HG03060 (cell line): ENCODE data around the gene SNX30.

Source experiments
- ATAC-seq: cut with Tn5 transposase; IDR thresholded peaks from one replicate; pipeline ENCODE4 v1.9.1; 2021; ENCODE audit warnings: low read depth, moderate number of reproducible peaks; ENCODE audit not compliant: unreplicated experiment

SNX30 gene

DNA sequence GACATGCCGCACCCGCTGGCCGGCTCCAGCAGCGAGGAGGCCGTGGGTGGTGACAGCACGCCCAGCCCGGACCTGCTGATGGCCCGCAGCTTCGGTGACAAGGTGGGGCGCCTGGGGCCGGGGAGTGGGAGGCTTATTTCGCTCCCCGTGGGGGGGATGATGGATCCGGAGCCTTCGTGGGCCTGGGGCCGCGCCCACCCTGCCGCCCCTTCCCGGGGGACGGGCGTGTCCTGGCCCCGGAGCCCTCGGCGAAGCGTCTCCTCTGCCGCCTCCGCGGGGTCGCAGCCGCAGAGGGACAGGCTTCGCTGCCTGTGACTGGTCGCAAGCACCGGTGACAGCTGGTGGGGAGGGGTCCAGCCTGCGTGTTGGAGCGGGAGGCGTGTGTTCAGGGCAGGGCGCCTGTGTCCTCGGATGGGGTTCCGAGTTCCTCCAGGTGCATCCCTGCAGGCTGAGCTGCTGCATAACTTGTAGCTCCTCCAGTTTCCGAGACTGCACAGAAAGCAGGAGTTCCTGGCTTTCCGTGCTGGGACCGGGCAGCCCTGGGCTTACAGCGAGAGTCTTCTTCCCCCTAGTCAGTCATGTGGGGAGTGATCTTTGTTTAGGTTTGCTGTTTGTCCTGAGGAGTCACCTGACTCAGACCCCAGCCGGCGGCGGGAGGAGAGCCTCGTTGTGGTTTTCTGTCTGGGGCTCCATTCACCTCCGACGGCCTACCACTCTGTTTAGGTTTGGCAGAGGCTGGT is 666 bp downstream of the SNX30 start:
- no peak for ATAC-seq

DNA sequence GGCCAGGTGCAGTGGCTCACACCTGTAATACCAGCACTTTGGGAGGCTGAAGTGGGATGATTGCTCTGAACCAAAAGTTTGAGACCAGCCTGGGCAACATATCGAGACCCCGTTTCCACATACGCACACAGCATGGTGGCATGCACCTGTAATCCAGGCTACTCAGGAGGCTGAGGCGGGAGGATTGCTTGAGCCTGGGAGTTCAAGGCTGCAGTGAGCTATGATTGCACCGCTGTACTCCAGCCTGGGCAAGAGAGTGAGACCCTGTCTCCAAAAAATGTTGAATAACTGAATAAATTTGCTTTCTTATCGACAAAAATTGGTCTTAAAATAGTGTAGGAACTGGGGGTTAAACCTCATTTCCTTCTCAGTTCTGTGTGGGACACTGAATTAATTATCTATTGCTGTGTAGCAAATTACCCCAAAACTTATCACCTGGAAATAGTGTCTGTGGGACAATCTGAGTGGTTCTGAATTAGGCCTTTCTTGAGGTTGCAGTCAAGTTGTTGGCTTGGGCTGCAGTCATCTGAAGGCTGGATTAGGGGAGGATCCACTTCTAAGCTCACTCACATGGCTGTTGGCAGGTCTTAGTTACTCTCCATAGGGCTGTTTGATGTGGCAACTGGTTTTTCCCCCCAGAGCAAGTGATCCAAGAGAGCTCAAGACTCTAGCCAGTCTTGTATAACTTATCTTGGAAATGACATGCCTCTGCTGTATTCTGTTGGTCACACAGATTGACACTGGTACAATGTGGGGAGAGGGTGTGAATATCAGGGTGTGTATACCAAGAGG is 2.0 kb downstream of the SNX30 start:
- ATAC-seq = no peak

DNA sequence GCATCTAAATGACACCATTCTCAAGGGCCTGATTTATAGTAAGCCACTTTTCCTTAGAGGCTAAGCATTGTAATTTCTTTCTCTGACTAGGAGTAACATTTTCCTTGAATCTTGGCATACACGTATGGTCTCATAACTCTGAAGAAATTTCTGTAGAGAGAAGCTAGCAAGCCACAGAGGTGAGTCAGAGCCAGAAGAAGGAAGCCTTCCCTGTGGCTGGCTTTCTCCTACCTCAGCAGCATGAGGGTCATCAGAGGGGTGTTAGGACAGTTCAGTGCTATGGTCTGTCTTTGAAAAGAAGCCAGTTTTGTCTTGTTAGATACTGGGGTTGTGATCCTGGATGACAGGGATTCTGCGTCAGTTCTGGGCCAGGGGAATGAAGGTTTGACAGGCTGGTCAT is 3.2 kb downstream of the SNX30 start:
- ATAC-seq = no peak

DNA sequence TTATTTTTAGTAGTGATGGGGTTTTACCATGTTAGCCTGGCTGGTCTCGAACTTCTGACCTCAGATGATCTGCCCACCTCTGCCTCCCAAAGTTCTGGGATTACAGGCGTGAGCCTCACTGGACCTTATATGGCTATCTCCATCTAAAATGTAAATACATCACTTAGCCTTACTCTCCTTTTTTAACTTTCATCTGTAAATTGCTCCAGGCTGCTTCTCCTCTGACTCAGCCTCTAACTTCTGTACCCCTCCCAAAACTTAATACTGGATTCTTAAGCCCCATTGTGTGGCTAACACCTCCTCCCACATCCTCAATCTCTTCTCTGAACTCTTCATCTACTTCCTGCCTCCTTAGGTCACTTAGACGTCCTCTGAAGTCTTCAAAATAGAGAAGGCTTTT is 4.0 kb downstream of the SNX30 start:
- ATAC-seq = no peak

DNA sequence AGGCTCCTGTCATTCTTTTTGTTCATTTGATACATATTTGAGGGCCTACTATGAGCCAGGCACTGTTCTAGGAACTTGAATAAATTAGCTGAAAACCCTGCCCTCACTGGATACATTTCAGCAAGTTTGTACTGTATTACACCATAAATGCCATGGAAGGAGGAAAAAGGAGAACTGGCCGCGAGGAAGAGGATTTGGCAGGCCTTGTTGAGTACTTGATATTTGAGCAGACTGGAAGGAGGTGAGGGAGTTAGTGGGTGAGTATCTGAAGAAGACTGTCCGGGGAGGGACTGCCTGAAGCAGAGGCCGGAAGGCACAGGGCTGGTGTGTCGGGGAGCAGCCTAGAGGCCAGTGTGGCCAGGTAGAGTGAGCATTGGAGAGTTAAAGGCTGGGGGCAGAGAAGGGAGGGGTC is 4.5 kb downstream of the SNX30 start:
- ATAC-seq = no peak

DNA sequence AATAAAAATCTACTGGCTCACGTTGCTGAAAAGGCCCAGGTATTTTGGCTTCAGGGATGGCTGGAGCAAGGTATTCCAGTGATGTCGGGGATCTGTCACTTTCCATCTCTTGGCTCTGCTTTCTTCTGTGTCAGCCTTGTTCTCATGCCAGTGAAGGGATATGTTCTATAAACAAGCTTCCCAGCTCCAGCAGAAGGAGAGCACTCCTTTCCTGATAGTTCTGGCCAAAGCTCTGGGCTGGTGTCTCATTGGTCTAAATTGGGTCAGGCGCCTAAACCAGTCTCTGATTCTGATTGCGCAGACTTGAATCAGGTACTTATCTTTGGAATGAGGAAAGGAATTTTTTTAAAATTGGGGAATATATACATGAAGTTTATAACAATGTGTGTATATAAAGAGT is 5.1 kb downstream of the SNX30 start:
- no peak for ATAC-seq

DNA sequence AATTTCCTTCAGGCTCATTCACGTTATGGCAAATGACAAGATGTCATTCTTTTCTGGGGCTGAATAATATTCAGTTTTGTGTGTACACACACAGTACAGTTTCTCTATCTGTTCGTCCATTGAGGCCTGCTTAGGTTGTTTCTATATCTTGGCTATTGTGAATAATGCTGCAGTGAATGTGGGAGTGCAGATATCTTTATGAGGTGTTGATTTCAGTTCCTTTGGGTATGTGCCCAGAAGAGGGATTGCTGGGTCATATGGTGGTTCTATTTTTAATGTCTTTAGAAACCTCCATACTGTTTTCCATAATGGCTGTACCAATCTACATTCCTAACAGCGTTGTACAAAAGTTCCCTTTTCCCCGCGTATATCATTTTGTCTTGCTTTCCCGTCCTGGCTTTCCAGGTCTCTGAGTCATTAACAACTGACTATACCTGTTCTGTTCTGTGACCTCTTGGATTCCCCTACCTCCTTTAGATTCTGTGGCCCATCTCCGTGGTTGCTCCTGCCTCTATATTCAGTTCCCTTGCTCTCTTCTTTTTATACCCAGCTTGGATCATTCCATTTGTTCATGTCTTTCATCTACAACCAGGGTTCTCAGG is 6.8 kb downstream of the SNX30 start:
- no peak for ATAC-seq

DNA sequence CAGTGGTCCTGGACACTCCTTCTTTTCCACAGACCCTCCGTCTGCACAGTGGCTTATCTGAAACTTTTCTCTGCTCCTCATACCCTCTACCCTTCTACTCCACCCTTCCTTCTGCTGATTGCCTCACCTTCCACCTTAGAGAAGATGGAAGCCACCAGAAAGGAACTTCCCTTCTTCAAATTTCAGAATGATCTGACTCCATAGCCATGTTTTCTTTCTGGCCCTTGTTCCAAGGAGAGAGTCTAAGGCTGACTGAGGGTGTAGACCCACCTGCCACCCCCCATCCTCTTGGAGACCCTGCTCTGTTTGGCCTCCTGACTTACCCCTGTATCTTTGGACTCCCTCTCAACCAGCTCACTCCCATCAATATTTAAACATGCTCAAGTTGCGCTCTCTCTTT is 7.4 kb downstream of the SNX30 start:
- no peak for ATAC-seq

DNA sequence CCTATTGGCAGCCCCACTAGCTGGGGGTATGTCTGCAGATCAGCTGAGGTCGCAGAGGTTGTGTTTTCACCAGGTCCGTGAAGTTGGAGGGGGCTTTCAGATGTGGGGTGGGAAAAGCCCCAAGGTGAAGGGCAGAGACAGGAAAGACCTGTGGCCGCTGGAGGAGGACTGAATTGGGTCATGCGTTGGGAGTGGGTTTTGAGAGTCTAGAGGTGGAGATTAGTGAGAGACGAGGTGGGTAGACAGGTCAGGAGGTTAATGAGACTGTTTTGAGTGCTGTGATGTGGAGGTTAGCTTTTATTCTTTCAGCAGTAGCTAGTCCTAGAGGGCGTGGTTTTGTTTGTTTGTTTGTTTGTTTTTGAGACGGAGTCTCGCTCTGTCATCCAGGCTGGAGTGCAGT is 10.3 kb downstream of the SNX30 start:
- no peak for ATAC-seq

DNA sequence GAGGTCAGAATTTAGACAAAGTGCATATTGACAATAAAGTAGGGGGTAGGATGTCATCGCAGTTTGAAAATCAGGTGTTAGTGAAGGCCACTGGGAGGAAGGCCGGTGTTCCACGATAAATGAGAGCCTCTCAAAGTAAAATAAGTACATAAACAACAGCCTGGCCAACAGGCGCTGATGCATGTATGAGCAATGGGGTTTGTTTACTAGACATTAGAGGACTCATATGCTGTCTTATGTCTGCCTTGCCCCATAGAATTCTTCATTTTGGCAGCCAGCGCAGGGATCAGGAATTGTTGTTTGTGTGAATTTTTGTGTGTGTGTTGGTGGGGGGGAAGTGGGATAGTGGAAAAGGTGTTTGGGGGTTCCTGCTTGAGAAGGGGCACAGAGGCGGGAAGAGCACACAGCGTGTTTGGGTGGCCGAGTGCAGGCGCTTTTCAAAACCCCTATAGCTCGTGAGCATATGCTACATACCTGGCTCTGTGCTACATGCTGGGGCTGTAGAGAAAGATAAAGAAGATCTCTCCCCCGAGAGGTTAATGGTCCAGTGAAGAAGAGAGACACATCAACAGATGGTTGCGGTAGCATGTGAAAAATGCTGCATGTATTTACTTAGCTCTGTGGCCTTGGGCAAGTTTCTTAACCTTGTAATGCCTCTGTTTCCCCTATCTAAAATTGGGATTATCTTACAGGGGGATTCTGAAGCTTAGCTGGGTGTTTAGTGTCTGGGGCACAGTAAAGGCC is 11.5 kb downstream of the SNX30 start:
- no peak for ATAC-seq

DNA sequence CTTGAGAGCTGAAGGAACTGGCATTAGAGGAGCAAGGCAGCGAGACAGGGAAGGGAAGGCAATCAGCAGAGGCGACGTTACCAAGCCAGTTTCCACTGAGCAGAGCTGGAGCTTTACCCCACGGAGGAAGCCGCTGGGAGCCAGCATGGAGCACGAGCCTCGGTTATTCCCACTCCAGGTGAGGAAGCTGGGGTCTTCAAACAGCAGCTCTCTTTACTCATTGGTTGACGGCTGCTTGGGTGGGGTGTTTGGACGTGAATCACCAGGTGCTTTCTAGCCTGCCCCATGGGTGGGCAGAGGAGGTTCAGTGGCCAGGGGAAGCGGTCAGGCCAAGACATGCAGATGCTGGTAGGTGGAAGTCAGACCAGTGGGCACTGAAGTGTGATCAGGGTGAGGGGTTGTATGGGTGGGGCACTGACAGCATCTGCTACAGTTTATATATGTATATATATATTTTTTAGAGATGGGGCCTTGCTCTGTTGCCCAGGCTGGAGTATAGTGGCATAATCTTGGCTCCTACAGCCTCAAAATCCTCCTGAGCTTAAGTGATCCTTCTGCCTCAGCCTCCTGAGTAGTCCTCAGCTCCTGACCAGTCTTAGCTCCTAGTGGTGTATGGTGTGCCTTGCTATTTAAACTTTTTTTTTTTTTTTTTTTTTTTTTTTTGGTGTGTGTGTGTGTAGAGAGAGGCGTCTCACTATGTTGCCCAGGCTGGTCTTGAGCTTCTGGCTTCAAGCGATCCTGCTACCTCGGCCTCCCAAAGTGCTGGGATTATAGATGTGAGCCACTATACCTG is 12.4 kb downstream of the SNX30 start:
- ATAC-seq = no peak

DNA sequence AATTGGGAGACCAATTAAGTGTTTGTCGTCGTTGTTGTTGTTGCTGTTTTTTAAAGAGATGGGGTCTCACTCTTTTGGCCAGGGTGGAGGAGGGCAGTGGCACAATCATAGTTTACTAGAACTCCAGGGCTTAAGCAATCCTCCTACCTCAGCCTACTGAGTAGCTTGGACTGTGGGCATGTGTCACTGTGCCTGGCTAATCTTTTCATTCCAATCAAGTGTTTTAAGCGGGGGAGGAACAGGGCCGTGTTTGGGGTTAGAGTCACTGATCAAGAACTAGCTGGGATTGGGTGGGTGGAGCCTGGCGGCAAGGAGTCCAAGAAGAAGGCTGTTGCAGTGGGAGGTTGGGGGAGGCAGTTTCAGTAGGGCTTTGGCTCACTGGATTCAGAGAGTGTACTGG is 13.8 kb downstream of the SNX30 start:
- no peak for ATAC-seq

DNA sequence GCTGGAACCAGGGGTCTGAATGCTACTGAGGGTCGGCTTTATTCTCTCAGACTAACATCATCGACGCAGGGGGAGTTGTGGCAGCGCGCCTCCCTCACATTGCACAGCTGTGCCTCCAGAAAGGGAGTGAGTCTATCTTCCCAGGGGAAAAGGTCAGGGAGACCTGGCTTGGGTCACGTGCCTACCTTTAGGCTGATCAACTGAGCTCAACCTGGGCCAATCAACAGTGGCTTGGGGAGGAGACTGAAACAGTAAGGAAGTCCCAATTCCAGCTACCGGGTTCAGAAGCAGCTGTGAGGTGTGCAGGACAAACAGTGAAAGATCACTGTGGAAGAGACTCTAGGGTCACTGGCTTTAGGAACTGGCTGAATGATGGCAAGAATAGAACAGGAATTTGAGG is 14.3 kb downstream of the SNX30 start:
- ATAC-seq = no peak

DNA sequence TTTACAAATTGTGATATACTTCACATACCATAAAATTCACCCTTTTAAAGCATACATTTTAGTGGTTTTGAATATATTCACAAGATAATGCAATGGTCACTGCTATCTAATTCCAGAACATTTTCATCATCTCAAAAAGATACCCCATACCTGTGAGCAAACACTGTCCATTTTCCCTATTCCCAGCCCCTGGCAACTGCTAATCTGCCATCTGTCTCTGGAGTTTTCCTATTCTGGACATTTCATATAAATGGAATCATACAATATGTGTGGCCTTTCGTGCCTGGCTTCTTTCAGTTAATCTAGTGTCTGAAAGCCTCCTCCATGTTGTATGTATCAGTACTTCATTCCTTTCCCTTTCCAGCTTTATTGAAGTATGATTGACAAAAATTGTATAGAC is 14.7 kb downstream of the SNX30 start:
- no peak for ATAC-seq

DNA sequence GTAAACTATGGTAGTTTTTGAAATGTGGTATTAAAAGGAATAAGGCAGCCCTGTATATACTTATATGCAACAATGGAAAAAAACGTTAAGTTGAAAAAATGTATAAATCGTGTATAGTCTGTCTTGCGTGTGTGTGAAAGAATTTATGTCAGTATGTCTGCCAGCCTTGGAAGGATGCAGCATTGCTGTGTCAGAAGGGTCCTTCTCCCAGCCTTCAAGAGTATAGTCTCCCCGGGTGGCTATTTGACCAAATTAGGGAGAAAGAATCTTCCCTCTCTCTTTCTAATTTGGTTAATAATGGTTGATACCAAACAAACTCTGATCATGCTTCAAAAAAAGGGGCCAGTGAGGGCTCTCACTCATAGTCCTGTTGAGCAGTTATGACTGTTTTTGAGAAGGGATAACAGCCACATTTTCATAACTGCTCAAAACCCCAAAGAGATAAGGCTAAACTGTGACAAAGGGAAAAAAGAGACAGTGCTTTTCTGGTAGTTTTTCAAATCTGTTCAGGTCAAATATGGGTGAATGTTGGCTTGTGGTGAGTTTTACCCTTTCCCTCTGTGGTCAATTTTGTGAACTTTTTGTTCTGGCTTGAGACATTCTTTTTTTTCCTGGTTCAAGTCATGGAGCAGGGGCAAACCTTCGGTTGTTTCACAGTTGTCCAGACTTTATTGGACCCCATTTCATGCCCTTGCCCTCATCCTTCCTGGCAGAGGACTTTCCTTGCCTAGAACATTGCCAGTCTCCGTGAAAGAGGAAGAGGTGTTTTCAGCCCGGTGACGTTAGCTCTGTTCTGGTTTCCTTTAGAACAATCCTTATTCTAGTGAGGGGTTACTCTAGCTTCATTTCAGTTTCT is 21.0 kb downstream of the SNX30 start:
- no peak for ATAC-seq

DNA sequence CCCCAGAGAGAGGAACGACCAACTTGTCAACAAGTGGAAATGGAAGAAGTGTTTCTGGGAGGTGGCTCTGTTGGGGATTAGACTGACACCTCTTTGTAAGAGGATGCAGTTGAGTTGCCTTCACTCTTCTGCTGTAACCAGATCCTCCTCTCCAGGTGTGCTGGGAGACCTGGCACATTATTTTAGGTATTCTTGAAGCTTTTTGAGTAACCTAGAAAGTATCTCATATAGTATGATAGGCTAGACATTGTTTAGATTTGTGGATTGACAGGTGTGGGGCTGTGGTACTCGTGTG is 21.6 kb downstream of the SNX30 start:
- ATAC-seq = no peak

DNA sequence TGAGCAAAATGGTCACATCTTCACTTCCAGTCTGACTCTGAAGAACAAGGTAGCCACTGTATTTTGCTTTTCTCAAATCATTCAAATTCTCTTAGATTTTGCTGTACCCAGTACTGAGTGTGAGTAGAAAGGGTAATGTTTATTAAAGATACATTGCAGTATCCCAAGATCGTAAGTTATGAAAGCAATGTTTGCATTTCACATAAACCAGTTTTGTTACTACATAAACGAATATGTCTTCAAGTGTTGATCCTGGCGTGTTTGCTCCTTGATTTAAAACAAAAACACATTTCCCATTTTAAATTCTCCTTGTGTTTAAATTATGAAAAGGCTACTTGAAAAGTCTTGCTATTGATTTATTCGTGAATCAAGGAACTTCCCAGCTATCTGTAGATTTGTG is 22.0 kb downstream of the SNX30 start:
- no peak for ATAC-seq

DNA sequence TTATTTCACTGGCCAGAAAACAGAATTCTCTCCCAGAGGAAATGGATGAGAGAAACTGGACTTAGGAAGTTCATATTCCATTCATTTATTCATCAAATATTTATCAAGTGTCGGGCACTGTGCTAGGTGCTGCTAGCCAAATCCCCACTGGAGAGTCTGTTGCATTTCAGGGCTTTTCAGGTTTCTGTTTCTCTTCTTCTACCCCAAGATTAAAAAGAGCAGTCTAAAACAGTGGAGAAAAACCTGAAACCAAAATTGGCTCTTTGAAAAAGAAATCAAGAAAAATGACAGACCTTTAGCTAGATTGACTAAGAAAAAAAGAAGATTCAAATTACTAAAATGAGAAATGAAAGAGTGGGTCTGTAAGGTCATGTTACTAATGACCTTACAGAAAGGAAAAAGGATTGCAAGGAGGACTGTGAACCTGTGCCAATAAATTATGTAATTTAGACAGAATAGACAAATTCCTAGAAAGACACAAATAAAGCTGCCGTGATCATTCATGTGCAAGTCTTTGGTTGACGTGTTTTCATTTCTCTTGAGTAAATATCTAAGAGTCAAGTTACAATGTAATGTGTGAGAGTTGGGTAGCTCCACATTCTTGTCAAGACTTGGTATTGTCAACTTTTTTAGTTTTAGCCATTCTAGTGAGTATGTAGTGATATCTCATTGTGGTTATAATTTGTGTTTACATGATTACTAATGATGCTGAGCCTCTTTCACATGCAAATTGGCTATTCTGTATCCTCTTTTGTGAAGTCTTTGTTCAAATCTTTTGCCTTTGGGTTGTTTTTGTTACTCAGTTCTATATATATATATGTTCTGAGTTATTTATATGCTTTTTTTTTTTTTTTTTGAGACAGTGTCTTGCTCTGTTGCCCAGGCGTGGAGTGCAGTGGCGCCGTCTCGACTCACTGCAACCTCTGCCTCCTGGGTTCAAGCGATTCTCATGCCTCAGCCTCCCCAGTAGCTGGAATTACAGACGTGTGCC is 23.7 kb downstream of the SNX30 start:
- ATAC-seq = no peak
